GM19099 (cell line): ENCODE measurements around the gene SLC35E3.

Source experiments
- POLR2A ChIP-seq: IDR thresholded peaks from 3 replicates; pipeline ENCODE4 v1.6.1; 2011; ENCODE audit warnings: low read depth; ENCODE audit not compliant: insufficient read length; ENCODE audit errors: extremely low read depth

SLC35E3 gene

DNA sequence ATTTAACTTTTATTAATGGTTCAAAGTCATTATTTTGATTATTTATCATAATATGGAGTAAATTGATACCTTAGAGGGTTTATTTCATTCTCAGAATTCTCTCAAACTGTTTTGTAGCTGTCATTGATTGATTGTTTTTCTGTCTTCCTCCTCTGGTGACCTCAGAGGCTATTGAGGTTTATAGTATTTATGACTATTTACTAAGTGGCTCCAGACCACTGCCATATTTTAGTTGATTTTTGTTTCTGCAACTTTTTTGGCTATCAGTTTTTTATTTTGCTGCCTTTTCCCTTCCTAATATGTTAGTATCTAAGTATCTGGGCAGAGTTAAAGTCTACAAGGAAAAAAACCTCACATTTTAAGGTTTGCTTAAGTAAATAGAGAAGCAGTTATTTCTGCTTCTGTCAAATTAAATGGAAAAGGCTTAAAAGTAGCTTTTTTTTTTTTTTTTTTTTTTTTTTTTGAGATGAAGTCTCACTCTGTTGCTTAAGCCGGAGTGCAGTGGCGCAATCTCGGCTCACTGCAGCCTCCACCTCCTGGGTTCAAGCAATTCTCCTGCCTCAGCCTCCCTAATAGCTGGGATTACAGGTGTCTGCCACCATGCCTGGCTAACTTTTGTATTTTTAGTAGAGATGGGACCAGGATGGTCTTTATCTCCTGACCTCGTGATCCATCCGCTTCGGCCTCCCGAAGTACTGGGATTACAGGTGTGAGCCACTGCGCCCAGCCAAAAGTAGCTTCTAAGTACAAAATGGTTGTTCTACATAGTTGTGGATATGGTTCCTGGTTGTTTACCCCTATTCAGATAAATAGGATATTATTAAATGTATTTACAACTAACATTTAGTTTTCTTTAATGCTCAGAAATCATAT, 70.2 kb downstream of the SLC35E3 start:
- no peak for TF ChIP-seq POLR2A

- TF ChIP-seq POLR2A, result no peak
Observed at GRCh38 chr12:68821357-68822188, 75.6 kb downstream of the SLC35E3 start.

DNA sequence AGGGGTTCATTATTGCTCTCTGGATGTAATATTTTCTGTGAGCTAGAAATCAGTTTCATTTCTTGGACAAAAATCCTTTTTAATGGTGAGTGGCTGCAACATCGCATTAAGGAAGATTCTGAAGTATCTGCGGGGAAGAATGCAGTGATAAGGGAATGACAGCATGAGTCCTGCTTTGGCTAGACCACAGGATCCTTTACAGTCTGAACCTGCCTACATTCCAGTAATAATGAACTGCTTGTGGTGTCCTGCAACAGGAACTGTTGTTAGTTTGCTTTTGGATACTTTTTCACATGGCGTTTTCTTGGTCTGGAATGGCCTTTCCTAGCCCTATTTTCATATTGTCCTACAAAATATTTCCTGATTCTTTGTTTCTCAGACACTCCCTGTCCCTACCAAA, 77.7 kb downstream of the SLC35E3 start:
- no peak for TF ChIP-seq POLR2A

DNA sequence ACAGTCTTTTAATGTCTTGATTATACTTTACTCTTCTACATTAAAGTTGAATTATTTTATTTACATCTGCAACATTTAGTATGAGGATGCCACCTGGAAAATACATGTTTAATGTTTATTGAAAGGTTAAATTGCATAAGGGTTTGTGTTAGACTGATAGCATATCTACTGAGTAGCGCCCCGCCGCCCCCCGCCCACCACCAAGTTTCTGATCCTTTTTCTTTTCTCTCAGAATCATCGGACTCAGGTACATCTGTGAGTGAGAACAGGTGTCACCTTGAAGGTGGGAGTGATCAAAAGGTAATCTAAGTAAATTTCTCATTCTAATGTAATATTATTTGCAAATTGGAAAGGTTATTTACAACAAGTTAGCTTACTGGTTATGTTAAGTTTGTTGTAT, 78.2 kb downstream of the SLC35E3 start:
- TF ChIP-seq POLR2A, result no peak

- TF ChIP-seq POLR2A, result no peak
Observed at GRCh38 chr12:68824597-68825250, 78.7 kb downstream of the SLC35E3 start.

DNA sequence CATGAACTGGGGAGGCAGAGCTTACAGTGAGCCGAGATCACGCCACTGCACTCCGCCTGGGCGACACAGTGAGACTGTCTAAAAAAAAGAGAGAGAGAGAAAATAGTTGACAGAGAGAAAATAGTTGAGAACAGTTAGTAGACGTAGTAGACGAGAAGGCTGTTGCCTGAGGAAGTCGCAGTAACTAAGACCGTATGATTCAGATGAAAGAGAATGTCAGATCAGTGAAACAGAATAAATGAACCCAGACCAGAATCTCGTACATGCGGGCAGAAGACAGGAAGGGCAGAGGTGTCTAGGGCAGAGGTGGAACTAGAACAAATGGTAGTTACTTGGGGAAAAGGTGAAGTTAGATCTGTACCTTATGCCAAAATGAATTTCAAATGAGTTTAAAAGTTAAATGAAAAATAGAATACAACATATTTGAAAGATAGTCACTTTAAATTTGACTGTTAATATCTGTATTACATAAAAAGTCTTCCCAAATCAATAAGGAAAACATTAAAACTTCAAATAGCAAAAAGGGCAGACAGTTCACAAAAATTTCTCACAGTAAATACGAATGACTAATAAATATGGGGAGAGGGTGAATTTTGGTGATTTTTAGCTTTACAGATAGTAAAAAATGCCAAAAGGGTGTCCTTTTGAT, 79.7 kb downstream of the SLC35E3 start:
- TF ChIP-seq POLR2A, result no peak

DNA sequence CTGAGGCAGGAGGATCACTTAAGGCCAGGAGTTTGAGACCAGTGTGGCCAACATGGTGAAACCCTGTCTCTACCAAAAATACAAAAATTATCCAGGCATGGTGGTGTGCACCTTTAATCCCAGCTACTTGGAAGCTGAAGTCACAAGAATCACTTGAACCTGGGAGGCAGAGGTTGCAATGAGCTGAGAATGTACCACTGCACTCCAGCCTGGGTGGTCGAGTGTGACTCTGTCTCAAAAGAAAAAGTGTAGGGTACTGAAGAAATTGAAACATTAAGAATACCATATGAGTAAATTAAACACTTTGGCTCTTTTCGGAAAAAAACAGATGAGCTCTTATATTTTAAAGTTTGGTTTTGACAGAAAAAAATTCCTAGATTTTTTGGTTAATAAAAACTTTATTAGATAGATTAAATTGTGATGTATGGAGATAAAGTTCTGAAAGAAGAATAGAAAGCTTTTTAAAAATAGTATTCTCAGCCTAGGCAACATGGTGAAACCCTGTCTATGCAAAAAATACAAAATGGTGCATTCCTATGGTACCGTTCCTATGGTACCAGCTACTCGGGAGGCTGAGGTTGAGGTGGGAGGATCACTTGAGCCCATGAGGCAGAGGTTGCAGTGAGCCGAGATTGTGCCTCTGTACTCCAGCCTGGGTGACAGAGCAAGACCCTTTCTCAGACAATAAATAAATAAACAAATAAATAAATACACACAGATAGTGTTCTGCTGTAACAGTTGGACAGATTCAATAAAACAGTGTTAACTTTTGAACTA, 82.1 kb downstream of the SLC35E3 start:
- TF ChIP-seq POLR2A, result no peak

DNA sequence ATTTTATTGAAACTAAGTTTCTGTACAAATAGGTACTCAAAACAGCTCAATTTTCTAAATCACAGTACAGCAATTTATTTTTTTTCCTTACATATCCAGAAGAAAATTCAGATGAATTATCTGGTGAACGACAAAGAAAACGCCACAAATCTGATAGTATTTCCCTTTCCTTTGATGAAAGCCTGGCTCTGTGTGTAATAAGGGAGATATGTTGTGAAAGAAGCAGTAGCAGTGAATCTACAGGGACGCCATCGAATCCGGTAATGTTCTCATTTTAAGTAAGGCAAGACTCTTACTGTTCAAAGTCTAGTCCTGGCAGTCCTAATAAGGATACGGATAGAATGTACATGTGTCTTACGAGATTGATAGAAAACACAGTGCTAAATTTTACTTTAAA, 82.7 kb downstream of the SLC35E3 start:
- TF ChIP-seq POLR2A, result no peak
